PC-9 (cell line): ENCODE data around the gene KTN1.

ENCODE experiments used
- CTCF ChIP-seq: fragments of 200-600 bp; sonication (generic); conservative IDR thresholded peaks from 2 replicates; pipeline ENCODE4 v1.6.1; 2017; ENCODE audit warnings: mixed run types, antibody characterized with exemption, mild to moderate bottlenecking, moderate library complexity
- EZH2 ChIP-seq: fragments of 200-600 bp; sonication (generic); IDR thresholded peaks from 2 replicates; pipeline ENCODE4 v1.8.0; 2017; ENCODE audit warnings: antibody characterized with exemption, low read depth

GRCh38 chr14:55583942-55584468, 4.0 kb downstream of the KTN1 start:
- TF ChIP-seq CTCF = no peak
- no peak for TF ChIP-seq EZH2
